HG03460 (cell line): ENCODE results near the gene CPPED1.

Experiments used
- ATAC-seq: cut with Tn5 transposase; IDR thresholded peaks from one replicate; pipeline ENCODE4 v1.9.1; 2021; ENCODE audit not compliant: unreplicated experiment

CPPED1 gene

DNA sequence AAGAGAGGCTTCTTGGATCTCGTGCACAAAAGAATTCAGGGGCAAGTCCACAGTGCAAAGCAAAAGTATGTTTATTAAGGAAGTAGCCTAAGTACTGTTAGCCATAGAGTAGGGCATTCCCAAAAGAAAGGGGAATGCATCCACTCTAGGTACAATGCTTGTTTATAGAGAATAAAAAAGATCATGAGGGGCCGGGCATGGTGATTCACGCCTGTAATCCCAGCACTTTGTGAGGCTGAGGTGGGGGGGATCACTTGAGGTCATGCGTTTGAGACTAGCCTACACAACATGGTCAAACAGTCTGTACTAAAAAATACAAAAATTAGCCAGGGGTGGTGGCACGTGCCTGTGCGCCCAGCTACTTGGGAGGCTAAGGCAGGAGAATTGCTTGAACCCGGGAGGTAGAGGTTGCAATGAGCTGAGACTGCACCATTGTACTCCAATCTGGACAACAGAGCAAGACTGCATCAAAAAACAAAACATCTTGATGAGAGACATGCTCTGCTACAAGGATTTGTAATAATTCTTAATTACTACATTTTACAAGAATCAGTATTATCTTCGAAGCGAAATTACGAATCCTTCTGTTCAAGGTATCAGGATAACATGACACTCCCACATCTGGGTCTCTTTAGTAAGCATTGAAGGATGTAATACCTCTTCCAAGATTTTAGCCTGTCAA, 191.6 kb downstream of the CPPED1 start:
- no peak for ATAC-seq

DNA sequence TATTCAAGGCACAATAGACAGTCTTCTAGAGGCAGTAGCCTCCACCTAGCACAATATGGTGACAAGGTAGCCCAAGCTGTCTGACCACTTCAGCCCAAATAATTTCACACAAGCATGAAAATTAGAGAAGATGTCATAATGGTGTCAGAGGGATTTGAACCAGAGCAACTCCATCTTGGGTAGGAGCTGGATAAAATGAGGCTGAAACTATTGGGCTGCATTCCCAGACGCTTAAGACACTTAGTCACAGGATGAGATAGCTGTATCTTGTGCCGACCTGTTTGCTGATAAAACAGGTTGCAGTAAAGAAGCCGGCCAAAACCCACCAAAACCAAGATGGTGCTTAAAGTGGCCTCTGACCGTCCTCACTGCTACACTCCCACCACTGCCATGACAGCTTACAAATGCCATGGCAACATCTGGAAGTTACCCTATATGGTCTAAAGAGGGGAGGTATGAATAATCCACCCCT, 192.6 kb downstream of the CPPED1 start:
- no peak for ATAC-seq

DNA sequence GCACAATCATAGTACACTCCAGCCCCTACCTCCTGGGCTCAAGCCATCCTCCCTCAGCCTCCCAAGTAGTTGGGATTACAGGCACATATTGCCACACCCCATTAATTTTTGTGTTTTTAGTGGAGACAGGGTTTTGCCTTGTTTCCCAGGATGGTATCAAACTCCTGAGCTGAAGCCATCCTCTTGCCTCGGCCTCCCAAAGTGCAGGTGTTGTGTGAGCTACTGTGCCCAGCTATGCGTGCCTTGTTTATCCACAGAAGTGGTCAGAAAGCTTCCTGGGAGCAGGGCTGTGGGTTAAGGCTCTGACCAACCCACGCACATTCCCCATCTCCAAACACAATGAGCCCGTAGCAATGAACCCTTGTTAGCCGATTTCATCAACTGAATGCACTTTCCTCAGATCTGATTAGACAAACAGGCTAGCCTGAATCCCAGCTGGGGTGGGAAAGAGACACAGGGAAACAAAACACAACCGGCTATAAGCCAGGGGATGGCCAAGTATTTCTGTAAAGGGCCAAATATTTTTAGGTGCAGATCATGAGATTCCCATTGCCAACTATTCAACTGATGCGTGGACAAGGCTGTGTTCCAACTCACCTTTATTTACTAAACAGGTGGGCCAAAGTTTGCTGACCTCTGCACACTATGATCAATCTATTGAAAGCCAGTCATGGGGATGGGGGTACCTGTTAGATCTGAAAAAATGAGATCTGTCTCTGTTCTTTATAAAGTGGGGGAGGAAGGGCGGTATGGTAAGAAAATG, 193.6 kb downstream of the CPPED1 start:
- ATAC-seq: no peak
